MM.1S (cell line): ENCODE results near the gene ZKSCAN3.

Experiments
- CTCF ChIP-seq: fragments of 300-600 bp; sonication (generic); IDR thresholded peaks from 2 replicates; pipeline ENCODE4 v1.5.1; 2016; ENCODE audit warnings: antibody characterized with exemption, low read length, mixed read lengths
- EZH2 ChIP-seq: fragments of 300-600 bp; sonication (generic); optimal IDR thresholded peaks from 2 replicates; pipeline ENCODE3; 2017; ENCODE audit warnings: low read depth, mild to moderate bottlenecking, antibody characterized with exemption, low read length, mixed read lengths
- EZH2phosphoT487 ChIP-seq: fragments of 300-600 bp; sonication (generic); IDR thresholded peaks from 2 replicates; pipeline ENCODE4 v1.6.1; 2018; ENCODE audit warnings: antibody characterized with exemption, low read length

- TF ChIP-seq CTCF (no peak), EZH2 (no peak), EZH2phosphoT487 (no peak)
These were observed 5.2 kb downstream of the ZKSCAN3 start for GRCh38 chr6:28354688-28355554.
